ENCODE data around the gene CBARP. TPM values are rescaled to one million over a fixed set of nuclear protein-coding genes. Genes with fewer than 3 reads are reported as not detected.

The CBARP gene
- total and polyA plus RNA-seq, 9 of the 15 experiments (the other 6 are each of a cell fraction or from before 2014, with no cell fraction given): 0.03 to 8.9 (median 1.2) TPM; not detected in 1

DNA sequence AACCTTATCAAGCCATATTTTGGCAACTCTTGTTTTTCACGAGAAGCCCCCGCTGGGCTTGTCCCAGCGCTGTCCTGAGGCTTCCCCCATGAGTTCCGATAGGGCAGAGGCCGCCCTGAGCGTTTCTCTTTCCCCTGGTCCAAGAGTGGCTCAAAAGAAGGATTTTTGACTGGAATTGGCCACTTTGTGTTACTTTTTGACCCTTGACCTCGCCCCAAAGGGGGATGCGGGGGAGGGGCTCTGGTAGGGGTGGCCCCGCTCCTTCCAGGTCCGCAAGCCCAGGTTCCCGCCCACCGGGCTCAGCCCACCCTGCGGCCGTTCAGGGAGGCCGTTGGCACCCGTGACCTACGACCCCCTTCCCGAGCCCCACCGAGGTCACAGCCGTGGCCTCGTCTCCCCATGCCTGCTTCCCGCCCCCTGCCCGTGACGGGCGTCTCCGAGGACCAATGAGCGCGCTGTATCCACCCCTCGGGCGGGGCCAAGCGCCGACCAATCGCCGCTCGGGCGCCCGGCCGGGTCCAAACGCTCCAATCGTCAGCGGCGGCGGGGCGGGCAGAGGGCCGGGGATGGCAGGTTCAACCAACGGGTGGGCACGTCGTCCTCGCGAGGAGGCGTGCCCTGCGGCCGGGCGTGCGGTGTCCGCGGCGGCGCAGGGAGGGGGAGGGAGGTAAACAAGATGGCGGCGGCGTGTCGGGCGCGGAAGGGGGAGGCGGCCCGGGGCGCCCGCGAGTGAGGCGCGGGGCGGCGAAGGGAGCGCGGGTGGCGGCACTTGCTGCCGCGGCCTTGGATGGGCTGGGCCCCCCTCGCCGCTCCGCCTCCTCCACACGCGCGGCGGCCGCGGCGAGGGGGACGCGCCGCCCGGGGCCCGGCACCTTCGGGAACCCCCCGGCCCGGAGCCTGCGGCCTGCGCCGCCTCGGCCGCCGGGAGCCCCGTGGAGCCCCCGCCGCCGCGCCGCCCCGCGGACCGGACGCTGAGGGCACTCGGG is 32.4 kb downstream of the CBARP start, which contains the start of gene STK11:
Gene STK11, plus strand, starts transcription at position 665 of the 986 bp plus-strand sequence. CDS start 1,136 bp downstream, outside the sequence.
- peaks cover 24% of the 10 kb centered on the region; the same call in 2 of the 3 replicates for H3K36me3 ChIP-seq (ENCODE audit: control insufficient read depth, insufficient read depth, low read length)
- H3K9me3 ChIP-seq (replicated peaks; ENCODE audit: control insufficient read depth, insufficient read depth, low read depth, low read length): no peaks in the 10 kb centered on the region
- ChIA-PET POLR2A (no interaction called here), CTCF (ENCODE audit: low intra/inter-chr PET ratio) (interaction anchor here (0.6 to 0.7 kb wide), 2 partner anchors 278 to 606 kb away, joined by 3 to 4 read pairs; no protein-coding TSS in a partner anchor)
- DNase-seq (ENCODE audit: extremely low read depth in 1 of 4, low spot score in 3 of 4) (peak; percentile 98 to 99 (median 99)), FAIRE-seq (peak; percentile 70), ATAC-seq (peak; percentile 92)
- H2AFZ ChIP-seq (ENCODE audit: low read depth, low read length): peak within 1 kb of the TSS; percentile 76
- no peaks in the 10 kb centered on the region for H3K27me3 ChIP-seq (ENCODE audit: control insufficient read depth in 2 of 2, insufficient read depth in 2 of 2, low read length in 2 of 2)
- 4% methylated on average over 57 of the region's 114 CpGs for WGBS (ENCODE audit: insufficient coverage, low coverage, missing lambda C conversion rate)
- in situ Hi-C loops (cut with MboI) (no loop called here), intact Hi-C loops (cut with micrococcal nuclease) (no loop called here)
- H3K79me2 ChIP-seq (ENCODE audit: control insufficient read depth, insufficient read depth, low read length): peaks cover 44% of the 10 kb centered on the region
- H3K4me3 ChIP-seq: peak within 1 kb of the TSS; percentile 83
- peaks cover 44 to 74% of the 10 kb centered on the region in 2 experiments for H3K4me1 ChIP-seq (replicated peaks in 1 of 2; ENCODE audit: control insufficient read depth in 2 of 2, insufficient read depth in 2 of 2, low read length in 2 of 2)
- peak within 1 kb of the TSS; percentile 81 to 96 for H3K9ac ChIP-seq (ENCODE audit: insufficient read depth in 1 of 2, low read depth in 2 of 2, low read length in 2 of 2)
- no TSS peak for BruUV-seq (replicated peaks)
- H3K27ac ChIP-seq (ENCODE audit: extremely low read depth, low read depth, low read length): peak within 1 kb of the TSS; percentile 91
- H4K20me1 ChIP-seq (replicated peaks; ENCODE audit: control insufficient read depth, insufficient read depth, low read length): peaks cover 25% of the 10 kb centered on the region
- H3K9me1 ChIP-seq (ENCODE audit: control insufficient read depth, insufficient read depth, low read length): peaks cover 8% of the 10 kb centered on the region
- H3K4me2 ChIP-seq (ENCODE audit: insufficient read depth, low read length): peak within 1 kb of the TSS; percentile 96
- TF ChIP-seq, protein P1, sequence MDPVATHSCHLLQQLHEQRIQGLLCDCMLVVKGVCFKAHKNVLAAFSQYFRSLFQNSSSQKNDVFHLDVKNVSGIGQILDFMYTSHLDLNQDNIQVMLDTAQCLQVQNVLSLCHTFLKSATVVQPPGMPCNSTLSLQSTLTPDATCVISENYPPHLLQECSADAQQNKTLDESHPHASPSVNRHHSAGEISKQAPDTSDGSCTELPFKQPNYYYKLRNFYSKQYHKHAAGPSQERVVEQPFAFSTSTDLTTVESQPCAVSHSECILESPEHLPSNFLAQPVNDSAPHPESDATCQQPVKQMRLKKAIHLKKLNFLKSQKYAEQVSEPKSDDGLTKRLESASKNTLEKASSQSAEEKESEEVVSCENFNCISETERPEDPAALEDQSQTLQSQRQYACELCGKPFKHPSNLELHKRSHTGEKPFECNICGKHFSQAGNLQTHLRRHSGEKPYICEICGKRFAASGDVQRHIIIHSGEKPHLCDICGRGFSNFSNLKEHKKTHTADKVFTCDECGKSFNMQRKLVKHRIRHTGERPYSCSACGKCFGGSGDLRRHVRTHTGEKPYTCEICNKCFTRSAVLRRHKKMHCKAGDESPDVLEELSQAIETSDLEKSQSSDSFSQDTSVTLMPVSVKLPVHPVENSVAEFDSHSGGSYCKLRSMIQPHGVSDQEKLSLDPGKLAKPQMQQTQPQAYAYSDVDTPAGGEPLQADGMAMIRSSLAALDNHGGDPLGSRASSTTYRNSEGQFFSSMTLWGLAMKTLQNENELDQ (CRISPR knock-in tag; IDR thresholded peaks at IDR 0.05; ENCODE audit: borderline replicate concordance): no peak
- TF ChIP-seq, protein P2, sequence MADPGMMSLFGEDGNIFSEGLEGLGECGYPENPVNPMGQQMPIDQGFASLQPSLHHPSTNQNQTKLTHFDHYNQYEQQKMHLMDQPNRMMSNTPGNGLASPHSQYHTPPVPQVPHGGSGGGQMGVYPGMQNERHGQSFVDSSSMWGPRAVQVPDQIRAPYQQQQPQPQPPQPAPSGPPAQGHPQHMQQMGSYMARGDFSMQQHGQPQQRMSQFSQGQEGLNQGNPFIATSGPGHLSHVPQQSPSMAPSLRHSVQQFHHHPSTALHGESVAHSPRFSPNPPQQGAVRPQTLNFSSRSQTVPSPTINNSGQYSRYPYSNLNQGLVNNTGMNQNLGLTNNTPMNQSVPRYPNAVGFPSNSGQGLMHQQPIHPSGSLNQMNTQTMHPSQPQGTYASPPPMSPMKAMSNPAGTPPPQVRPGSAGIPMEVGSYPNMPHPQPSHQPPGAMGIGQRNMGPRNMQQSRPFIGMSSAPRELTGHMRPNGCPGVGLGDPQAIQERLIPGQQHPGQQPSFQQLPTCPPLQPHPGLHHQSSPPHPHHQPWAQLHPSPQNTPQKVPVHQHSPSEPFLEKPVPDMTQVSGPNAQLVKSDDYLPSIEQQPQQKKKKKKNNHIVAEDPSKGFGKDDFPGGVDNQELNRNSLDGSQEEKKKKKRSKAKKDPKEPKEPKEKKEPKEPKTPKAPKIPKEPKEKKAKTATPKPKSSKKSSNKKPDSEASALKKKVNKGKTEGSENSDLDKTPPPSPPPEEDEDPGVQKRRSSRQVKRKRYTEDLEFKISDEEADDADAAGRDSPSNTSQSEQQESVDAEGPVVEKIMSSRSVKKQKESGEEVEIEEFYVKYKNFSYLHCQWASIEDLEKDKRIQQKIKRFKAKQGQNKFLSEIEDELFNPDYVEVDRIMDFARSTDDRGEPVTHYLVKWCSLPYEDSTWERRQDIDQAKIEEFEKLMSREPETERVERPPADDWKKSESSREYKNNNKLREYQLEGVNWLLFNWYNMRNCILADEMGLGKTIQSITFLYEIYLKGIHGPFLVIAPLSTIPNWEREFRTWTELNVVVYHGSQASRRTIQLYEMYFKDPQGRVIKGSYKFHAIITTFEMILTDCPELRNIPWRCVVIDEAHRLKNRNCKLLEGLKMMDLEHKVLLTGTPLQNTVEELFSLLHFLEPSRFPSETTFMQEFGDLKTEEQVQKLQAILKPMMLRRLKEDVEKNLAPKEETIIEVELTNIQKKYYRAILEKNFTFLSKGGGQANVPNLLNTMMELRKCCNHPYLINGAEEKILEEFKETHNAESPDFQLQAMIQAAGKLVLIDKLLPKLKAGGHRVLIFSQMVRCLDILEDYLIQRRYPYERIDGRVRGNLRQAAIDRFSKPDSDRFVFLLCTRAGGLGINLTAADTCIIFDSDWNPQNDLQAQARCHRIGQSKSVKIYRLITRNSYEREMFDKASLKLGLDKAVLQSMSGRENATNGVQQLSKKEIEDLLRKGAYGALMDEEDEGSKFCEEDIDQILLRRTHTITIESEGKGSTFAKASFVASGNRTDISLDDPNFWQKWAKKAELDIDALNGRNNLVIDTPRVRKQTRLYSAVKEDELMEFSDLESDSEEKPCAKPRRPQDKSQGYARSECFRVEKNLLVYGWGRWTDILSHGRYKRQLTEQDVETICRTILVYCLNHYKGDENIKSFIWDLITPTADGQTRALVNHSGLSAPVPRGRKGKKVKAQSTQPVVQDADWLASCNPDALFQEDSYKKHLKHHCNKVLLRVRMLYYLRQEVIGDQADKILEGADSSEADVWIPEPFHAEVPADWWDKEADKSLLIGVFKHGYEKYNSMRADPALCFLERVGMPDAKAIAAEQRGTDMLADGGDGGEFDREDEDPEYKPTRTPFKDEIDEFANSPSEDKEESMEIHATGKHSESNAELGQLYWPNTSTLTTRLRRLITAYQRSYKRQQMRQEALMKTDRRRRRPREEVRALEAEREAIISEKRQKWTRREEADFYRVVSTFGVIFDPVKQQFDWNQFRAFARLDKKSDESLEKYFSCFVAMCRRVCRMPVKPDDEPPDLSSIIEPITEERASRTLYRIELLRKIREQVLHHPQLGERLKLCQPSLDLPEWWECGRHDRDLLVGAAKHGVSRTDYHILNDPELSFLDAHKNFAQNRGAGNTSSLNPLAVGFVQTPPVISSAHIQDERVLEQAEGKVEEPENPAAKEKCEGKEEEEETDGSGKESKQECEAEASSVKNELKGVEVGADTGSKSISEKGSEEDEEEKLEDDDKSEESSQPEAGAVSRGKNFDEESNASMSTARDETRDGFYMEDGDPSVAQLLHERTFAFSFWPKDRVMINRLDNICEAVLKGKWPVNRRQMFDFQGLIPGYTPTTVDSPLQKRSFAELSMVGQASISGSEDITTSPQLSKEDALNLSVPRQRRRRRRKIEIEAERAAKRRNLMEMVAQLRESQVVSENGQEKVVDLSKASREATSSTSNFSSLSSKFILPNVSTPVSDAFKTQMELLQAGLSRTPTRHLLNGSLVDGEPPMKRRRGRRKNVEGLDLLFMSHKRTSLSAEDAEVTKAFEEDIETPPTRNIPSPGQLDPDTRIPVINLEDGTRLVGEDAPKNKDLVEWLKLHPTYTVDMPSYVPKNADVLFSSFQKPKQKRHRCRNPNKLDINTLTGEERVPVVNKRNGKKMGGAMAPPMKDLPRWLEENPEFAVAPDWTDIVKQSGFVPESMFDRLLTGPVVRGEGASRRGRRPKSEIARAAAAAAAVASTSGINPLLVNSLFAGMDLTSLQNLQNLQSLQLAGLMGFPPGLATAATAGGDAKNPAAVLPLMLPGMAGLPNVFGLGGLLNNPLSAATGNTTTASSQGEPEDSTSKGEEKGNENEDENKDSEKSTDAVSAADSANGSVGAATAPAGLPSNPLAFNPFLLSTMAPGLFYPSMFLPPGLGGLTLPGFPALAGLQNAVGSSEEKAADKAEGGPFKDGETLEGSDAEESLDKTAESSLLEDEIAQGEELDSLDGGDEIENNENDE (IDR thresholded peaks at IDR 0.05; ENCODE audit: low read depth, low read length): no peak
- TF ChIP-seq ZNF311 (CRISPR knock-in tag; IDR thresholded peaks at IDR 0.05) (peak; percentile 81), KDM4B (IDR thresholded peaks at IDR 0.05; ENCODE audit: borderline replicate concordance in 2 of 2, low read depth in 1 of 2) (peak in 1 of 2 experiments; percentile 18; a peak in 1 of 4 replicates), NEUROD1 (IDR thresholded peaks at IDR 0.05; ENCODE audit: borderline replicate concordance, low read depth, low read length, partially characterized antibody) (peak; percentile 91)

Data from K562 (cell line).